Activated naive CD4-positive, alpha-beta T cell treated with anti-CD3 and anti-CD28 coated beads, Interleukin-2, amount 50 U/mL, for 16 hours (primary cell): ENCODE results near the gene GDF11.
A peak's percentile ranks its signal among the peaks of the same experiment; 100 is the strongest.

Experiments used
- DNase-seq: peaks from one replicate; pipeline ENCODE4 v3.0.0-alpha.2; 2020

The GDF11 gene

GRCh38 chr12:55742719-55743405, at the start of gene GDF11:
TSS of gene GDF11 (plus strand) at chr12:55743122. CDS start at chr12:55743317, 195 bp downstream.
- peak; percentile 76 for DNase-seq

GRCh38 chr12:55693323-55694187, 49.4 kb upstream of the GDF11 start:
- DNase-seq: no peak

- no peak for DNase-seq
These were observed 48.8 kb upstream of the GDF11 start for GRCh38 chr12:55694188-55694515.

- DNase-seq: no peak
These were observed 48.3 kb upstream of the GDF11 start for GRCh38 chr12:55694651-55695050.

- no peak for DNase-seq
These were observed 47.6 kb upstream of the GDF11 start for GRCh38 chr12:55695349-55695748.

GRCh38 chr12:55696141-55696540, 46.8 kb upstream of the GDF11 start:
- DNase-seq: no peak

GRCh38 chr12:55696796-55697462, 46.0 kb upstream of the GDF11 start:
- no peak for DNase-seq

GRCh38 chr12:55697686-55698085, 45.2 kb upstream of the GDF11 start:
- DNase-seq: no peak

- no peak for DNase-seq
These were observed 44.5 kb upstream of the GDF11 start for GRCh38 chr12:55698241-55698955.

- DNase-seq: no peak
These were observed 44.0 kb upstream of the GDF11 start for GRCh38 chr12:55698965-55699364.

GRCh38 chr12:55699471-55700055, 43.4 kb upstream of the GDF11 start:
- DNase-seq: no peak

GRCh38 chr12:55700255-55701018, 42.5 kb upstream of the GDF11 start:
- no peak for DNase-seq

GRCh38 chr12:55702861-55703260, 40.1 kb upstream of the GDF11 start:
- no peak for DNase-seq

GRCh38 chr12:55703288-55703687, 39.6 kb upstream of the GDF11 start:
- no peak for DNase-seq

- no peak for DNase-seq
These were observed 38.8 kb upstream of the GDF11 start for GRCh38 chr12:55703901-55704761.

- no peak for DNase-seq
These were observed 37.9 kb upstream of the GDF11 start for GRCh38 chr12:55704824-55705718.

GRCh38 chr12:55705782-55706402, 37.0 kb upstream of the GDF11 start:
- DNase-seq: no peak

GRCh38 chr12:55706568-55707218, 36.2 kb upstream of the GDF11 start:
- DNase-seq: no peak

- DNase-seq: no peak
These were observed 35.7 kb upstream of the GDF11 start for GRCh38 chr12:55707219-55707671.
